H9 (cell line): ENCODE measurements around the gene ABLIM1. TPM values are rescaled to one million over a fixed set of nuclear protein-coding genes. Genes with fewer than 3 reads are reported as not detected.

Experiments used
- DNase-seq: peaks from one replicate; pipeline ENCODE4 v3.0.0-alpha.2; 2017
- H2AFZ ChIP-seq: one replicate; pipeline ENCODE4 v1.6.1; 2013; ENCODE audit warnings: mild to moderate bottlenecking, low read length, control low read depth, moderate library complexity
- H2AK5ac ChIP-seq: 2 replicates; pipeline ENCODE4 v1.6.1; 2013; ENCODE audit warnings: low read length, control low read depth, mixed read lengths; ENCODE audit not compliant: insufficient read length
- H2BK120ac ChIP-seq: one replicate; pipeline ENCODE4 v1.6.1; 2013; ENCODE audit warnings: low read depth, mild to moderate bottlenecking, low read length, control low read depth, inconsistent platforms; ENCODE audit not compliant: poor library complexity, severe bottlenecking
- H2BK12ac ChIP-seq: 2 replicates; pipeline ENCODE4 v1.6.1; 2013; ENCODE audit warnings: low read length, control low read depth, mixed read lengths, low read depth; ENCODE audit not compliant: insufficient read length
- H2BK15ac ChIP-seq: 2 replicates; pipeline ENCODE4 v1.6.1; 2013; ENCODE audit warnings: low read depth, low read length, control low read depth
- H2BK20ac ChIP-seq: one replicate; pipeline ENCODE4 v1.6.1; 2013; ENCODE audit warnings: low read depth, mild to moderate bottlenecking, low read length, control low read depth, inconsistent platforms; ENCODE audit not compliant: poor library complexity, severe bottlenecking
- H2BK5ac ChIP-seq: 2 replicates; pipeline ENCODE4 v1.6.1; 2013; ENCODE audit warnings: low read length, control low read depth, mixed read lengths; ENCODE audit not compliant: insufficient read length
- H3K14ac ChIP-seq: 2 replicates; pipeline ENCODE4 v1.6.1; 2013; ENCODE audit warnings: low read length, control low read depth; ENCODE audit not compliant: insufficient read depth
- H3K18ac ChIP-seq: 2 replicates; pipeline ENCODE4 v1.6.1; 2013; ENCODE audit warnings: low read depth, mild to moderate bottlenecking, mixed read lengths, low read length, control low read depth; ENCODE audit not compliant: insufficient read length
- H3K23ac ChIP-seq: 2 replicates; pipeline ENCODE4 v1.6.1; 2013; ENCODE audit warnings: low read length, control low read depth, mixed read lengths, low read depth; ENCODE audit not compliant: insufficient read length
- H3K23me2 ChIP-seq: 2 replicates; pipeline ENCODE4 v1.6.1; 2013; ENCODE audit warnings: low read depth, mild to moderate bottlenecking, mixed read lengths, low read length, control low read depth; ENCODE audit not compliant: insufficient read length, poor library complexity, severe bottlenecking
- H3K27ac ChIP-seq: 2 replicates; pipeline ENCODE4 v1.5.1; 2013; ENCODE audit warnings: low read length, control low read depth, mixed read lengths, low read depth; ENCODE audit not compliant: insufficient read length
- H3K27me3 ChIP-seq: 2 replicates; pipeline ENCODE4 v1.6.1; 2013; ENCODE audit warnings: low read length, control low read depth, inconsistent platforms; ENCODE audit not compliant: insufficient read depth
- H3K4ac ChIP-seq: 2 replicates; pipeline ENCODE4 v1.6.1; 2013; ENCODE audit warnings: low read depth, mild to moderate bottlenecking, control low read depth, inconsistent platforms, low read length, moderate library complexity
- H3K4me1 ChIP-seq: 2 replicates; pipeline ENCODE4 v1.6.1; 2013; ENCODE audit warnings: low read length, control low read depth, inconsistent platforms; ENCODE audit not compliant: insufficient read depth
- H3K4me2 ChIP-seq: 2 replicates; pipeline ENCODE4 v1.6.1; 2013; ENCODE audit warnings: low read length, control low read depth, mixed read lengths; ENCODE audit not compliant: insufficient read length, insufficient read depth
- H3K56ac ChIP-seq: 2 replicates; pipeline ENCODE4 v1.6.1; 2013; ENCODE audit warnings: low read depth, mild to moderate bottlenecking, mixed read lengths, low read length, control low read depth; ENCODE audit not compliant: insufficient read length
- H3K79me1 ChIP-seq: 2 replicates; pipeline ENCODE4 v1.6.1; 2013; ENCODE audit warnings: low read depth, mild to moderate bottlenecking, moderate library complexity, low read length, control low read depth, inconsistent platforms; ENCODE audit not compliant: insufficient read depth, poor library complexity, severe bottlenecking
- H3K79me2 ChIP-seq: 2 replicates; pipeline ENCODE4 v1.6.1; 2013; ENCODE audit warnings: low read length, control low read depth, inconsistent platforms; ENCODE audit not compliant: insufficient read depth
- H3K9ac ChIP-seq: 2 replicates; pipeline ENCODE4 v1.6.1; 2013; ENCODE audit warnings: low read length, control low read depth, mixed read lengths; ENCODE audit not compliant: insufficient read length; ENCODE audit errors: extremely low read depth
- H3K9me3 ChIP-seq: one replicate; pipeline ENCODE4 v1.6.1; 2013; ENCODE audit warnings: low read depth, low read length, inconsistent platforms; ENCODE audit not compliant: control insufficient read depth
- H3T11ph ChIP-seq: one replicate; pipeline ENCODE4 v1.6.1; 2013; ENCODE audit warnings: mild to moderate bottlenecking, low read length, control low read depth, inconsistent platforms
- H4K20me1 ChIP-seq: one replicate; pipeline ENCODE4 v1.6.1; 2013; ENCODE audit not compliant: control insufficient read depth, insufficient read length, insufficient read depth
- H4K5ac ChIP-seq: 2 replicates; pipeline ENCODE4 v1.6.1; 2013; ENCODE audit warnings: low read depth, mild to moderate bottlenecking, mixed read lengths, low read length, control low read depth; ENCODE audit not compliant: insufficient read length
- H4K8ac ChIP-seq: replicated peaks from 2 replicates; pipeline ENCODE4 v1.6.1; 2013; ENCODE audit warnings: low read length, control low read depth, mixed read lengths, low read depth; ENCODE audit not compliant: insufficient read length
- H4K91ac ChIP-seq: 2 replicates; pipeline ENCODE4 v1.6.1; 2013; ENCODE audit warnings: low read depth, mild to moderate bottlenecking, moderate library complexity, mixed read lengths, low read length, control low read depth; ENCODE audit not compliant: insufficient read length
- H3K27ac Mint-ChIP-seq, 3 experiments: 2 replicates in 2 of 3; 3 replicates in 1 of 3; pipeline ENCODE4 v1.8.0; 2020 to 2021; ENCODE audit warnings: mixed read lengths in 3 of 3, mild to moderate bottlenecking in 1 of 3, moderate library complexity in 1 of 3
- H3K27me3 Mint-ChIP-seq: 2 replicates; pipeline ENCODE4 v1.8.0; 2021; ENCODE audit warnings: low read depth, mild to moderate bottlenecking, moderate library complexity, mixed read lengths
- H3K36me3 Mint-ChIP-seq, 3 experiments: 2 replicates in 2 of 3; 3 replicates in 1 of 3; pipeline ENCODE4 v1.8.0; 2020 to 2021; ENCODE audit warnings: low read depth in 3 of 3, mixed read lengths in 3 of 3; ENCODE audit not compliant: insufficient read depth in 1 of 3
- H3K4me1 Mint-ChIP-seq, 2 experiments: 2 replicates each; pipeline ENCODE4 v1.8.0; 2020; ENCODE audit warnings: mixed read lengths in 2 of 2
- H3K4me3 Mint-ChIP-seq, 2 experiments: 2 replicates in 1 of 2; 3 replicates in 1 of 2; pipeline ENCODE4 v1.8.0; 2020 to 2021; ENCODE audit warnings: mild to moderate bottlenecking in 2 of 2, mixed read lengths in 2 of 2, moderate library complexity in 1 of 2
- H3K9me3 Mint-ChIP-seq, 2 experiments: 2 replicates in 1 of 2; 3 replicates in 1 of 2; pipeline ENCODE4 v1.8.0; 2020; ENCODE audit warnings: mild to moderate bottlenecking in 2 of 2, mixed read lengths in 2 of 2, moderate library complexity in 1 of 2
- WGBS: extraction: QIAGEN DNeasy Blood & Tissue Kit; methylation state at CpG from one replicate; pipeline ENCODE4 v1.1.7; 2013; ENCODE audit warnings: missing lambda C conversion rate, low lambda C conversion rate, mixed read lengths; ENCODE audit not compliant: insufficient read length; ENCODE audit errors: extremely low coverage; 5-methylcytosine and 5-hydroxymethylcytosine counted together
- total RNA-seq: library from RNA; stranded (reverse); gene quantifications from 2 replicates; pipeline ENCODE4 v1.2.1, GENCODE V29; 2021
- TF ChIP-seq, protein P1 (sequence below): fragments of 200-600 bp; sonication (generic); conservative IDR thresholded peaks from 3 replicates; pipeline ENCODE4 v1.8.0; 2021; ENCODE audit warnings: antibody characterized with exemption, mild to moderate bottlenecking

The ABLIM1 gene
- total RNA-seq, 1 experiment from 2014 or later = 32.1 TPM

- no peak overlapping the region for H3K4ac ChIP-seq
- H3K27ac Mint-ChIP-seq = no peak overlapping the region
- no peaks in the 10 kb centered on the region for H3K4me1 ChIP-seq
- H3K79me2 ChIP-seq = no peaks in the 10 kb centered on the region
- H3K4me1 Mint-ChIP-seq = no peaks in the 10 kb centered on the region
- no peak overlapping the region for H3K23ac ChIP-seq
- H2BK15ac ChIP-seq = no peak overlapping the region
- H4K20me1 ChIP-seq = no peaks in the 10 kb centered on the region
- H3K9me3 ChIP-seq = peaks cover 14% of the 10 kb centered on the region
- no peak overlapping the region for H3K4me3 Mint-ChIP-seq
- no peak overlapping the region for H4K8ac ChIP-seq
- no peak overlapping the region for H2AK5ac ChIP-seq
- H3K18ac ChIP-seq = no peak overlapping the region
- no peaks in the 10 kb centered on the region for H3K27me3 ChIP-seq
- DNase-seq = no peak
- no peak overlapping the region for H4K5ac ChIP-seq
- no peak overlapping the region for H2BK5ac ChIP-seq
- no peak overlapping the region for H2BK12ac ChIP-seq
- H3K9me3 Mint-ChIP-seq = peaks cover 9 to 12% of the 10 kb centered on the region in 2 experiments
- no peak overlapping the region for H2BK120ac ChIP-seq
- H2AFZ ChIP-seq = no peak overlapping the region
- no peak overlapping the region for H3K14ac ChIP-seq
- no peak overlapping the region for H3K56ac ChIP-seq
- no peak overlapping the region for H2BK20ac ChIP-seq
- peaks cover 0 to 12% (median 8%) of the 10 kb centered on the region in 3 experiments; a peak in 4 of 7 replicates for H3K36me3 Mint-ChIP-seq
- H3K27ac ChIP-seq = no peak overlapping the region
- no peaks in the 10 kb centered on the region for H3K79me1 ChIP-seq
- TF ChIP-seq, protein P1, sequence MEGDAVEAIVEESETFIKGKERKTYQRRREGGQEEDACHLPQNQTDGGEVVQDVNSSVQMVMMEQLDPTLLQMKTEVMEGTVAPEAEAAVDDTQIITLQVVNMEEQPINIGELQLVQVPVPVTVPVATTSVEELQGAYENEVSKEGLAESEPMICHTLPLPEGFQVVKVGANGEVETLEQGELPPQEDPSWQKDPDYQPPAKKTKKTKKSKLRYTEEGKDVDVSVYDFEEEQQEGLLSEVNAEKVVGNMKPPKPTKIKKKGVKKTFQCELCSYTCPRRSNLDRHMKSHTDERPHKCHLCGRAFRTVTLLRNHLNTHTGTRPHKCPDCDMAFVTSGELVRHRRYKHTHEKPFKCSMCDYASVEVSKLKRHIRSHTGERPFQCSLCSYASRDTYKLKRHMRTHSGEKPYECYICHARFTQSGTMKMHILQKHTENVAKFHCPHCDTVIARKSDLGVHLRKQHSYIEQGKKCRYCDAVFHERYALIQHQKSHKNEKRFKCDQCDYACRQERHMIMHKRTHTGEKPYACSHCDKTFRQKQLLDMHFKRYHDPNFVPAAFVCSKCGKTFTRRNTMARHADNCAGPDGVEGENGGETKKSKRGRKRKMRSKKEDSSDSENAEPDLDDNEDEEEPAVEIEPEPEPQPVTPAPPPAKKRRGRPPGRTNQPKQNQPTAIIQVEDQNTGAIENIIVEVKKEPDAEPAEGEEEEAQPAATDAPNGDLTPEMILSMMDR = no peak
- peaks cover 2% of the 10 kb centered on the region for H3K23me2 ChIP-seq
- no peak overlapping the region for H4K91ac ChIP-seq
- H3K9ac ChIP-seq = no peak overlapping the region
- H3T11ph ChIP-seq = no peak overlapping the region
- no peak overlapping the region for H3K4me2 ChIP-seq
- H3K27me3 Mint-ChIP-seq = no peaks in the 10 kb centered on the region
- no CpG with 5 or more reads among the region's 7 CpGs for WGBS
Observed at GRCh38 chr10:114561008-114561523, 97.0 kb downstream of the ABLIM1 start.
